Retinal pigment epithelial cell (primary cell): ENCODE results near the gene TOR1AIP2.
"Not testable (repeated sequence)": the region's sequence is repeated elsewhere in the genome, so short reads cannot be mapped to it uniquely, and the experiment has no call there.

Source experiments
- DNase-seq: peaks from one replicate; pipeline ENCODE4 v3.0.0-alpha.2; 2010; ENCODE audit warnings: low read depth
- H3K4me3 ChIP-seq: 2 replicates; pipeline ENCODE4 v1.5.1; 2011; ENCODE audit warnings: mild to moderate bottlenecking, low read length, control low read depth, moderate library complexity
- TF ChIP-seq, protein P1 (sequence below): conservative IDR thresholded peaks from 2 replicates; pipeline ENCODE4 v1.5.1; 2011; ENCODE audit warnings: low read depth, low read length, control low read depth, inconsistent platforms

TOR1AIP2 gene

DNA sequence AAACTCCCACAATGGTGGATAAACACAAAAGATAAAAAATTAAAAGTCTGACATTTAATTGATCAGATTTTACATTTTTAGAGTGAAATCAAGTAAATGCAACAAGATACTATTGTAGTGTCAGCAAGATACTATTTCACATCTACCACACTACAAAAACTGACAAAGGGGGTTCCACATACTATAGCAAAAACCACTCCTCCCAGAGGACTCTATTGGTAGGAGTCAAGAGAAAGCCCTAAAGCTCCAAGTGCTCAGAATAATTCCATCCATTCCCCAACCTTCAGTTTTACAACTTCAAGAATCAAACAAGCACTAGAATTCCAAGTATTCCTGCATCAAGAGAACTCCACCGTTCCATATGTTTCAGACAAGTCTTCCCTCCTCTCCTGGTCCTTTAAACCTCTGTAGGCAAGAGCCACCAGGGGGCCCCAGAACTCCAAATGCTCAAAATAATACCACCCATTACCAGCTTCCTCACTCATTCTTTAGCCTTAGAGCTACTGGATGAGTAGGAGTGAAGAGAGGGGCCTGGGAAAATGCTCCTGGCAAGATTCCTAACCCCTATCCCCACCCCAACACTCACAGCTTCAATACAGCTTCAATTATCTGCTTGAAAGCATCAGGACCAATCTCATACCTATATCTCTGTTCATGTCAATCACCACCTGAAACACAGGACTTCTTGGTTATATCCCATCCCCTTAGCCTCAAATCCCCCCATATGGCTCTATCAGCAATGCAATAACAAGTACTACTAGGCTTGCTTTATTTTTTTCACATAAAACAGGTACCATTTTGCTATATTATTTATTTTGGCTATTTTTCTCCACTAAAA, 9.9 kb downstream of the TOR1AIP2 start:
- TF ChIP-seq, protein P1, sequence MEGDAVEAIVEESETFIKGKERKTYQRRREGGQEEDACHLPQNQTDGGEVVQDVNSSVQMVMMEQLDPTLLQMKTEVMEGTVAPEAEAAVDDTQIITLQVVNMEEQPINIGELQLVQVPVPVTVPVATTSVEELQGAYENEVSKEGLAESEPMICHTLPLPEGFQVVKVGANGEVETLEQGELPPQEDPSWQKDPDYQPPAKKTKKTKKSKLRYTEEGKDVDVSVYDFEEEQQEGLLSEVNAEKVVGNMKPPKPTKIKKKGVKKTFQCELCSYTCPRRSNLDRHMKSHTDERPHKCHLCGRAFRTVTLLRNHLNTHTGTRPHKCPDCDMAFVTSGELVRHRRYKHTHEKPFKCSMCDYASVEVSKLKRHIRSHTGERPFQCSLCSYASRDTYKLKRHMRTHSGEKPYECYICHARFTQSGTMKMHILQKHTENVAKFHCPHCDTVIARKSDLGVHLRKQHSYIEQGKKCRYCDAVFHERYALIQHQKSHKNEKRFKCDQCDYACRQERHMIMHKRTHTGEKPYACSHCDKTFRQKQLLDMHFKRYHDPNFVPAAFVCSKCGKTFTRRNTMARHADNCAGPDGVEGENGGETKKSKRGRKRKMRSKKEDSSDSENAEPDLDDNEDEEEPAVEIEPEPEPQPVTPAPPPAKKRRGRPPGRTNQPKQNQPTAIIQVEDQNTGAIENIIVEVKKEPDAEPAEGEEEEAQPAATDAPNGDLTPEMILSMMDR: peak; percentile 86
- no peak overlapping the region for H3K4me3 ChIP-seq
- DNase-seq: no peak

DNA sequence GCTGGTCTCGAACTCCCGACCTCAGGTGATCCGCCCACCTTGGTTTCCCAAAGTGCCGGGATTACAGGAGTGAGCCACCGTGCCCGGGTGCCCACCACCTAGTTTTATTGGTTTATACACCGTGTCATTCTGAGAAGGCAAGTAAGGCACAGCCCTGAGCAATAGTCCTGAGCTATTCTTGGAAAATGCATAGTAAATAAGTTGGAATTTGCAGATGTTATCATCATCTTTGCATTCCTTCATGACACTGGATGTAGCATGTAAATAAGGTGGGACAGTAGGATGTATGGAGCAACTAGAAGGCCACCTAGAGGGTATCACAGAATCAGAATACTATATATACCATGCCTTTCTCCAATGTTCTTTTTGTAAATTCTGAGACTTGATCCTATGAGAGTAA, 11.0 kb downstream of the TOR1AIP2 start:
- no peak overlapping the region for H3K4me3 ChIP-seq
- TF ChIP-seq, protein P1: no peak
- DNase-seq: no peak

DNA sequence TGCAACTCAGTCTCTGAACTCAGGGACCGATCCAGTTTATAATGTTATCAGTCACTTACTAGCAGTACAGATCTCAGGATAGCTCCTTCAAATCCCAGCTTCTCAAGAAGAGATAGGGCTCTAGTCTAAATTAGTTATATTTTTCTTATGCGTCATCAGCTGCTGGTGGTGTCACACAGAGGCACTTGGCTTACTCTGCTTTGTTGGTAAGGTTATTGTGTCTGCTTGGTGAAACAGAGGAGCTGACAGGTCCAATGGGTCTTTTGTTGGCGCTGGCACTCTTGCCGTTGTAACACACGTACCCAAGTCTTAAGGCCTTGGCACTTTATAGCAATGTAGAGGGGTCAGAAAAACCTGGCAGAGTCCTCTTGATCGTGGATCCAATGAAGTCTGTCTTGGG, 12.2 kb downstream of the TOR1AIP2 start:
- TF ChIP-seq, protein P1: no peak
- DNase-seq: no peak
- H3K4me3 ChIP-seq: no peak overlapping the region

DNA sequence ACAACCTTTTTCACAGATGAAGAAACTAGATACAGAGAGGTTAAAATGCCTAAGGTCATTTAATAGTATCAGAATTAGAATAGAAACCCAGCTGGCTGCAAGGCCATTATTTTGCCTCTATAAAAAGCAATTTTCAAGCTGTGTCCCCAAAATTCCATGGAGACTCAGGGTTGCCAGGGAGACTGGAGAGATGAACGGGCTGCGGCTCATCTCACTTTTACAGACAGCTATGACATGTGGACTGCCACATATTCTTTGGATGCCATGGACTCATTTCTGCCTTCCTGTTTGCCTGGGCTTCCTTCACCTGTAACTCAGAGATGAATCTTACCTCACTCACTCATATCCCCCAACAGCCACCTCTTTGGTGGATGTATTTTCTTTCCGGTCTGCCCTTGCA, 17.0 kb downstream of the TOR1AIP2 start:
- TF ChIP-seq, protein P1: no peak
- no peak for DNase-seq
- no peak overlapping the region for H3K4me3 ChIP-seq

DNA sequence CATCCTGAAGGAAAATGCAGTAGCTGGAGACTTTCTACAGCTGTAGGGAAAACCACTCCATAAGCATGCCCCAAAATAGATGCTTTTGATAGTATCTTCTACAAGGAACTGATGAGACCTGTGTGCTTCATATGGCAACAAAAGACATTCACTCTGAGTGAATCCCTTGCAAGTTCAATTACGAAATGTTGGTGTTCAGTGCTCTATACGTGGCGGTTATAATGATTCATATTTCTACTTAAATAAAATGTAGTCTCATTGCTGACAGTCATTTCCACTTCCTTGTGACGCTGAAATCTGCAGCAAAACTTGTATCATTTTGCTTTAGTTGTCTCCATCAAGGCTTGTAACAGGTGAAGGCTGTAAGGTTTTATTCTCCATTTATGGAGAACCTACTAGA, 20.6 kb downstream of the TOR1AIP2 start:
- TF ChIP-seq, protein P1: no peak
- no peak for DNase-seq
- H3K4me3 ChIP-seq: no peak overlapping the region

DNA sequence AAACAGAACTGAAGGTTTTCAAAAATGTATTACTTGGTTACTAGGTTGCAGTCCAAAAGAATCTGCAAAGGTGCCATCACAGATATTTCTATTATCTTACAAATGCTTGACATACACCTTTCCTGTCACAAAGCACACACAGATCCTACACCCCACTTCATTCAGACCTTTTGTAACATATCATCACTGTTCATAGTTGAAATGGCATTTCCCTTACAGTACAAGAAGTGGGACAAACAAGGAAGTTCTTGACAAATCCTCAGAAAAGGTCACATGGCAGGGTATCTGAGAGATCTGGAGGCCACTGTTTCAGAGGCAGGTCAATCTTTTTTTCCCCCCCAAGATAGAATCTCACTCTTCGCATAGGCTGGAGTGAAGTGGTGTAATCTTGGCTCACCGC, 21.3 kb downstream of the TOR1AIP2 start:
- no peak overlapping the region for H3K4me3 ChIP-seq
- TF ChIP-seq, protein P1: no peak
- DNase-seq: no peak

DNA sequence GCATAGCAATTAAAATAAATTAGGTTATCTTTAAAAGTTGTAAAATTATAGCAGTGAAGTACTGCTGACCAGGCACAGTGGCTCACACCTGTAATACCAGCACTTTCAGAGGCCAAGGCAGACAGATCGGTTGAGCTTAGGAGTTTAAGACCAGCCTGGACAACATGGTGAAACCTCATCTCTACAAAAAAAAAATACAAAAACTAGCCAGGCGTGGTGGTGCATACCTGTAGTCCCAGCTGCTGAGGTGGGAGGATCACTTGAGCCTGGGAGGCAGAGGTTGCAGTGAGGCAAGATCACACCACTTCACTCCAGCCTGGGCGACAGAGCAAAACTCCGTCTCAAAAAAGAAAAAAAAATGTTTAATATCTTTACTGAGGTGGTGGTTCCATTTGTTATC, 21.8 kb downstream of the TOR1AIP2 start:
- not testable (repeated sequence) for H3K4me3 ChIP-seq, DNase-seq

DNA sequence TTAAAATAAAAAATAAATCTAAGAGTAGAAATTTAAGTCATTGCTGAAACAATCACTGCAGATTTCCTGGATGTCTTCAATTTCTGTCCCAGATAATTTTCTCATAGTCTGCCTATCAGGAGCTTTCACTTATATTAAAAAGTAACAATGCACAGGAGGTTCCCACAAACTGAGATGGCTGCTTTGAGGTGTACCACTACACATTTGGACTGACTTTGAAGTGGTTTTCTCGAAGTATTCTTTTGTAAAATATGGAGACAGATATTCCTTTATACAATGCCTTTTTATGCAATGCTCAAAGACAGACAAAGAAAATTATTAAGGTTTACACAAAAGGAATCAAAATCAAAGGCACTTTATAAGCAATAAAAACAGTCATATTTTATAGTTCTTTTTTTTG, 24.5 kb downstream of the TOR1AIP2 start:
- DNase-seq: no peak
- TF ChIP-seq, protein P1: no peak
- H3K4me3 ChIP-seq: no peak overlapping the region
